Body of pancreas (tissue), 4 donors: ENCODE results near the gene ACAD8. TPM values are rescaled to one million over a fixed set of nuclear protein-coding genes. Genes with fewer than 3 reads are reported as not detected.
A peak's percentile ranks its signal among the peaks of the same experiment; 100 is the strongest.

Experiments used
- ATAC-seq: fragments of 150-250 bp; one replicate; pipeline ENCODE4 v1.9.1; 2016
- DNase-seq, 4 donors: peaks; one replicate each; pipeline ENCODE4 v3.0.0-alpha.2; 2019
- H3K27ac ChIP-seq, 4 donors: fragments of 200-600 bp; sonication (generic); 1 replicate in 3 of 4; 2 replicates in 1 of 4; pipeline versions ENCODE4 v1.5.1 to v1.6.1; 2016 to 2019; ENCODE audit warnings: mild to moderate bottlenecking in 1 of 4, mixed read lengths in 1 of 4, moderate library complexity in 1 of 4
- H3K27me3 ChIP-seq, 2 donors: fragments of 200-600 bp; sonication (generic); one replicate each; pipeline ENCODE4 v1.6.0; 2016; ENCODE audit warnings: mild to moderate bottlenecking in 1 of 2
- H3K36me3 ChIP-seq, 2 donors: fragments of 200-600 bp; sonication (generic); replicated peaks in 1 of 2; 2 replicates each; pipeline ENCODE4 v1.5.1; 2016; ENCODE audit warnings: low read depth in 2 of 2; ENCODE audit not compliant: insufficient read depth in 1 of 2
- H3K4me1 ChIP-seq: fragments of 200-600 bp; sonication (generic); one replicate; pipeline ENCODE4 v1.6.0; 2016
- H3K4me3 ChIP-seq, 2 donors: fragments of 200-600 bp; sonication (generic); 1 replicate in 1 of 2; 2 replicates in 1 of 2; pipeline ENCODE4 v1.5.1; 2016 to 2019
- H3K9me3 ChIP-seq, 3 donors: fragments of 200-600 bp; sonication (generic); 1 replicate in 2 of 3; 2 replicates in 1 of 3; pipeline ENCODE4 v1.5.1; 2016
- CTCF ChIP-seq, 7 experiments: fragments of 450-650 bp in 4 of 7; fragments of 200-600 bp in 3 of 7; sonication (generic) in 3 of 7; IDR thresholded peaks; one replicate each; pipeline ENCODE4 v1.5.1; 2016 to 2019; ENCODE audit warnings: antibody characterized with exemption in 7 of 7
- POLR2A ChIP-seq, 3 donors: fragments of 450-650 bp; IDR thresholded peaks; one replicate each; pipeline ENCODE4 v1.6.1; 2016; ENCODE audit warnings: antibody characterized with exemption in 3 of 3, mild to moderate bottlenecking in 2 of 3
- WGBS, 2 donors: methylation state at CpG; one replicate each; pipeline ENCODE4 v1.1.5; 2017; 5-methylcytosine and 5-hydroxymethylcytosine counted together
- intact Hi-C: fragments of 100-400 bp; cut with DNase I; formaldehyde crosslinking; loops from one replicate; pipeline ENCODE4 v1.15.1; 2023
- total RNA-seq, 2 donors: library from RNA; depleted of rRNA; stranded (reverse); fragments of >200 nt; gene quantifications; one replicate each; pipeline ENCODE4 v1.1.0, GENCODE V29; 2016

Gene ACAD8
- total RNA-seq, 2 donors from 2014 or later = 30.9 to 39.2 TPM

DNA sequence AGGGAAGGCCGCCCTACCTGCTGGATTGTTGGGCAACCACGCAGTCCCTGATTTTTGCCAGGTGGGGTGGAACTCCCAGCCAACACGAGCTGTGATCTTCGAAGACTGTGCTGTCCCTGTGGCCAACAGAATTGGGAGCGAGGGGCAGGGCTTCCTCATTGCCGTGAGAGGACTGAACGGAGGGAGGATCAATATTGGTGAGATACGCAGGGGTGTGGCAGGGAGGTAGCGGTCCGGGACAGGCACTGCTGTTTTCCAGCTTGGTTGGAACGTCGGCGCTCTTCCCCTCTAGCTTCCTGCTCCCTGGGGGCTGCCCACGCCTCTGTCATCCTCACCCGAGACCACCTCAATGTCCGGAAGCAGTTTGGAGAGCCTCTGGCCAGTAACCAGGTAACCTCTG is 7.6 kb downstream of the ACAD8 start:
- Histone ChIP-seq H3K27me3 (no peaks in the 10 kb centered on the region), H3K9me3 (no peaks in the 10 kb centered on the region), H3K4me3 (no peak overlapping the region), H3K27ac (no peak overlapping the region), H3K36me3 (peaks cover 0 to 13% of the 10 kb centered on the region in 2 donors), H3K4me1 (no peaks in the 10 kb centered on the region)
- DNase-seq = no peak
- no peak for ATAC-seq
- intact Hi-C loops = no loop called here
- no peak for TF ChIP-seq POLR2A (IDR thresholded peaks at IDR 0.05)
- TF ChIP-seq CTCF (IDR thresholded peaks at IDR 0.05) = no peak
- 86 to 95% methylated on average over 16 of the region's 16 CpGs for WGBS, 2 donors

DNA sequence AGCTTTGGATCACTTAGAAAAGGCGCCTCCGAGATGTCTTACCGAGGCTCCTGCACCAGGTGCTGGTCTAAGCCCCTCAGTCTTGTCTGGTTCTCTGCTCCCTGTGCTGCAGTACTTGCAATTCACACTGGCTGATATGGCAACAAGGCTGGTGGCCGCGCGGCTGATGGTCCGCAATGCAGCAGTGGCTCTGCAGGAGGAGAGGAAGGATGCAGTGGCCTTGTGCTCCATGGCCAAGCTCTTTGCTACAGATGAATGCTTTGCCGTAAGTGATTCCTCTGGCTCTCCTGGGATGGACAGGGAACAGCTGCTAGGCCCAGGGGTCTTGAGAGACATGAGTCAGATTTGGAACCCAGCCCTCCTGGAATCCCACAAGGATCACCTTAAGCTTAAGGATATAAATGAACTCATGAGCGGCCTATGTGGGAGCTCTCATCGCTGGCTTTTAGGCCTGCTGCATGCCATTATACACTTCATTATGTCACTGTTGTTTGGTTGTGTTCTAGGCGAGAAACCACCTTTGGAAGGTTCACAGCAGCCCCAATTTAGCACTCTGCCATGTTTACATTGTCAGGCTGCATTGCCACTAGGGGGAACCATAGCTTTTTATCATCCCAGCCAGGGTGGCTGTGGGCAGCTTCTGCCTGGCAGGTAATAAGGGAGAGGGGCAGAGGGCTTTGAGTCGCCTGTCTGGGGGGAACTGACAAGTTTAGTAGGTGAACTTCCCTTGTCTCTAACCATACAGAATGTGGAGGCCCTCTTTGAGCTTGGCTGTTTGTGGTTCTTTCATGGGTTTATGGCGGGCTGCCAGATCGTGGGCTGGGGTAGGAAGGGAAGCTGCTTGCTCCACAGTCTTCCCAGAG is 8.5 kb downstream of the ACAD8 start:
- no peaks in the 10 kb centered on the region for H3K9me3 ChIP-seq
- H3K27me3 ChIP-seq = no peaks in the 10 kb centered on the region
- 83 to 90% methylated on average over 10 to 14 of the region's 14 CpGs for WGBS, 2 donors
- no peak for TF ChIP-seq POLR2A (IDR thresholded peaks at IDR 0.05)
- TF ChIP-seq CTCF (IDR thresholded peaks at IDR 0.05) = peak; percentile 16 to 47 (median 39)
- H3K4me1 ChIP-seq = no peaks in the 10 kb centered on the region
- DNase-seq (peak in 3 of 4 donors; percentile 27 to 37 (median 30)), ATAC-seq (no peak)
- H3K4me3 ChIP-seq = no peak overlapping the region
- H3K36me3 ChIP-seq = peaks cover 0 to 13% of the 10 kb centered on the region in 2 donors
- no peak overlapping the region for H3K27ac ChIP-seq
- intact Hi-C loops = no loop called here

DNA sequence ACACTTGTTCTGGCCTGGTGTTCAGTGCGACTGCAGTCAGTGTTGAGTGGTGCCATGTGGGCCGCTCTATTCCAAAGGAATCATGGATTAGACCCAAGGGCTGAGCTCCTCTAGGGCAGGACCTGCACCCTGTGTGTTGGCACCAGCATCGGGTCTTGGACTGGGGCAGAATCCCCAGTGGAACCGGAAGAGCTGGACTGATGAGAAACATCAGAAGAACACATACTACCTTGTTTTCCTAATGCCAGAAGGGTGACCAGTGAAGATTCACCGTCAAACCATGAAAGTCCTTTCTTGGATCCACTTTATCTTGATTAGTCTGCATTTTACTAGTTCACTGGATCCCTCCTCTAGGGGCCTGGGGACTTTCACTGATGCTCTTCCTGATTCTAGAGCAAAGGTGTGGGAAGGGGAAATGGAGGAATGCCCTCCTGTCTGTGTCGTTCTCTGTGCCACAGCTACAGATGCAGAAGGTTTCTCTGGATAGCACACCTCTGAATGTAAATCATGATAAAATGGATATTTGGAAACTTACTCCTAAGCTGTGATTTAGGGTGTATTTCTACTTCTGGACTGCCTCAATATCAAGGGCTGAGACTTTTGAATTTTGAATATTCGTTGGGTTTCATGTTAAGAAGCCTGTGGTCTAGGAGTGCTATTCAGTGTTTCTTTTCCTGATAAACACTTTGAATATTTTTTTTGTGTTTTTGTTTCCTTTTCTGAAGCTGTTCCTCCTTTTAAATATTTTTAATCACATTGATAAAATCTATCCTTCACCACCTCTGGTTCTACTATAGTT is 11.8 kb downstream of the ACAD8 start:
- H3K9me3 ChIP-seq = no peaks in the 10 kb centered on the region
- intact Hi-C loops = no loop called here
- no peak for DNase-seq
- H3K27me3 ChIP-seq = no peaks in the 10 kb centered on the region
- no peak overlapping the region for H3K4me3 ChIP-seq
- peaks cover 0 to 7% of the 10 kb centered on the region in 2 donors for H3K36me3 ChIP-seq
- no peaks in the 10 kb centered on the region for H3K4me1 ChIP-seq
- TF ChIP-seq CTCF (IDR thresholded peaks at IDR 0.05) (no peak), POLR2A (IDR thresholded peaks at IDR 0.05) (no peak)
- no peak overlapping the region for H3K27ac ChIP-seq
- 80 to 81% methylated on average over 5 to 7 of the region's 7 CpGs for WGBS, 2 donors
- ATAC-seq = no peak

- intact Hi-C loops = no loop called here
- Histone ChIP-seq H3K27ac (no peak overlapping the region), H3K9me3 (no peaks in the 10 kb centered on the region), H3K4me1 (no peaks in the 10 kb centered on the region), H3K4me3 (no peak overlapping the region), H3K27me3 (peaks cover 0 to under 1% of the 10 kb centered on the region in 2 donors), H3K36me3 (peaks cover 0 to 5% of the 10 kb centered on the region in 2 donors)
- TF ChIP-seq CTCF (IDR thresholded peaks at IDR 0.05) (no peak), POLR2A (IDR thresholded peaks at IDR 0.05) (no peak)
- DNase-seq = no peak
- no peak for ATAC-seq
- 78 to 82% methylated on average over 5 of the region's 5 CpGs for WGBS, 2 donors
These were observed 13.1 kb downstream of the ACAD8 start for GRCh38 chr11:134266440-134266839.
